HG03066 (cell line): ENCODE measurements around the gene VENTX.
"Not testable (repeated sequence)": the region's sequence is repeated elsewhere in the genome, so short reads cannot be mapped to it uniquely, and the experiment has no call there.

Experiments
- ATAC-seq: cut with Tn5 transposase; IDR thresholded peaks from one replicate; pipeline ENCODE4 v1.9.1; 2021; ENCODE audit warnings: low read depth; ENCODE audit not compliant: unreplicated experiment

The VENTX gene

DNA sequence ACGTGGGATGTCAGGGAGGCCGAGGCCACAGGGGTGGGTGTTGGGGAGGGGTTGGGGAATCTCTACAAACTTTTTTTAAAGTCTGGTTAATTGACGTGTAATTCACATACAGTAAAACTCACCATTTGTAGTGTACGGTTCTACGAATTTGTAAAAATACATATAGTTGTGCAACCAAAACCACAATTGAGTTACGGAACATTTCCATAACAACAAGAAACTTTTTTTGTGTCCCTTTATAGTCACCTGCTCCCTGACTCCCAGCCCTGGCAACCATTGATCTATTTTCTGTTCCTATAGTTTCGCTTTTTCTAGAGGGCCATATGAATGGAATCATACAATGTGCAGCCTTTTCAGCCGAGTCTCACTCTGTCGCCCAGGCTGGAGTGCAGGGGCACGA lies 2.9 kb upstream of the VENTX start:
- not testable (repeated sequence) for ATAC-seq

- ATAC-seq, result no peak
Measured at GRCh38 chr10:133235265-133235855, 2.3 kb upstream of the VENTX start.

DNA sequence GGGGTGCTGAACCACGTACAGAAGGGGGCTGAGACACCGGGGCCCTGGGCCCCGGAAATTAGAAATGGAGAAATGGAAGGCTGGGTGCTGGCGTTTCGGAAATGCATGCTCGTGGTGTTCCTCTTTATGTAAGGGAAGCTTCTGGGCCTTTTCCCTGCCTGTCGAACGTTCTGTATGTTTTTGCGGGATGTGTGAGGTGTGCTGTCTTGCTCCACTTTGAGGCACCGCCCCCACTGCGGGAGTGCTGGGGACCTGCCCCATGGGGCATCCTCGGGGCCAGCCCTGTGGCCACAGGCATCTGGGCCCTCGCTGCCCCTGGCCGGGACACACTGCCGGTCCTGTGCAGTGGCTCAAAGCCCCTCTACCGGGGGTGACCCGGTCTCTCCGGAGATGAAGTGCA lies 1.7 kb upstream of the VENTX start:
- no peak for ATAC-seq

- ATAC-seq, result no peak
Measured at GRCh38 chr10:133236401-133237240, 1.0 kb upstream of the VENTX start.

DNA sequence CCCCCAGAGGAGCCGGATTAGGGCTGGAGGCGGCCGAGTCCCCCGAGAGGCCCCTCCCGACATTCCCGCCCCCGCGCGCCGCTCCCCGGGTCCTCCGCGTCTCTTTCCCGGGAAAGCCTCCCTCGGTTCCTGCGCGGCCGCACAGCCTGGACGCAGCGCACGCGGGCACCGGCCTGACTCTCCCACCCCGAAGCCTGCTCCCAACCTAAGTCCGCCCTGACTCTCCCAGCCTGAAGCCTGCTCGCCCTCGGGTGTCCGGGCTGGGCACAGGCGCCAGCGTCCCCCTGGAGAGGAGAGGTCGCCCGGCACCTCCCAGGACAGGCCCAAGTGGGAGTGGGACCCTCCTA lies 441 bp upstream of the VENTX start:
- ATAC-seq, result no peak

DNA sequence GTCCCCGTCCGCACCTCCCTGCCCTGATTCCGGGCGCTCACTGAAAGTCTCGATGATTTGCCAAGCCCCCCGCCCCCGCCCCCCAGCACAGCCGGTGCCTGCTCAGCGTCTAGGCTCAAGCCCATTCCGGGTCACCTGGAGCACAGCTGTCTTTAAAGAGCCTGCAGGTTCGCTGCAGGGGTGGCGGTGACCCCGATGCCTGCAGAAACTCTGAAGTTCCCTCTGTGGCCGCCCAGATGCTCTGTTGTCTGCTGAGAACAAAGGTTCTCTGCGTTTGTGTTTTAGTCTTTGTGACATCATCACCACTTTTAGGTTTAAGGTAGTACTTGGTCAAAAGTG lies 780 bp downstream of the VENTX start:
- ATAC-seq, result no peak

- no peak for ATAC-seq
Measured at GRCh38 chr10:133239990-133240389, 2.3 kb downstream of the VENTX start.

DNA sequence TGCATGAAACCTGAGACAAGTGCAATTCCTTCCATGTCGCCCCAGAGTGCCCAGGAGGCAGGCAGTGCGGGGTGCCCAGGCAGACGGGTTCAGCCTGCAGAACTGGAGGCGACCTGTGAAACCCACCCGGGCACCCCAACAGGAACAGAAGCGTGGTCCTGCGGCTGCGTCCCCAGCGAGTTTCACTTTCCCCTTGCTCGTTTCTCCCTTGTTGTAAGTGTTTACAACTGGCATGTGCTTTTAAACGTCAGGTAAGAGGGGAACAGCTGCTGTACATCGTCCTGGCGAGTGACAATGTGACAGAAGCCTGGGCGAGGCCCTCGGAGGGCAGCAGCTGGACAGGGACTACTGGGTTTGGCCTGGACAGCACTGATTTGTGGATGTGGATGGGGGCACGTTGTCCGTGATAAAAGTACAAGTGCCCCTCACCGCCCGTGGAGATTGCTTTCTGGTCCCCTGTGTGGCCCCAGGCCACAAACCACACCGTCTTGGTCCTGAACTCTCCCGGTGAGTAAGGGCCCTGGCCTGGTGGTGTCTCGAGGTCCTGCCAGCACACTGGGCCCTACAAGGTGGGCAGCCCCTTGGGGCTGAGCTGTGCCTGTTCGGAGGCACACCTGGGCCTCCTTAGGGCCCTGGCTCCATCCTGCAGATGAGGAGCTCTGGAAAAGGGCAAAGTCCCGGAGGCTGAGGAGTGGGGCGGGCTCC lies 4.0 kb downstream of the VENTX start:
- ATAC-seq, result no peak

DNA sequence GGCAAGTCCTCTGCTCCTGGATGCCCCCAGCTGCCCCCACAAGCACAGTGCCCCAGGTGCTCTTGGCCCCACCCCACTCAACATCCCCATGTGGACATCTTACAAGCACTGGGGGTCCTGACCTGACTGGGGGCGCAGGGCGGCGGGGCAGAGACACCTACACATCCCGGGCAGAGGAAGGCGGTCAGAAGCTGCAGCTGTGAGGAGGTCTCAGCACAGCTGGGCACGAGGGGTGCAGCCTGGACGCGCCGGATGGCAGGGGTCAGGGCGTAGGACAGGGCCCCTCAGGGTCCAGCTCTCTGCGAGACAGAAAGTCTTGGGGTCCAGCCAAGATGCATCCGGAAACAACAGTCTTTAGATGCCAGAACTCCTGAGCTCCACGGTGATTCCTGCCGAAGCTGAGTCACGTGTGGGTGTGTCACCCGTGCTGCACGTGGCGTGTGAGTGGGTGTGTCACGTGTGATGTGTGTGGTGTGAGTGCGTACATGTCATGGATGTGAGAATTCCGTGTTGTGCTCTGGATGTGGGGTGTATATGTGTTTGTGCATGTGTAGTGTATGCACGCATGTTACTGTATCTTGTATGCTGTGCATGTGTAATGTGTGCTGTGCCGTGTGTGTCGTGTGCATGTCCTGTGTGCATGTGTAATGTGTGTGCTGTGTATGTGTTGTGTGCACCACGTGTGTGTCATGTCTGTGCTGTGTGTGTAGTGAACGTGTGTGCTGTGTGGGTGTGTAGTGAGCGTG lies 5.1 kb downstream of the VENTX start:
- ATAC-seq, result no peak

- ATAC-seq, result no peak
Measured at GRCh38 chr10:133243593-133243992, 5.9 kb downstream of the VENTX start.

- ATAC-seq, result no peak
Measured at GRCh38 chr10:133245439-133246235, 8.0 kb downstream of the VENTX start.

GRCh38 chr10:133246236-133246626 lies 8.6 kb downstream of the VENTX start:
- no peak for ATAC-seq

- no peak for ATAC-seq
Measured at GRCh38 chr10:133247681-133248333, 10.2 kb downstream of the VENTX start.

GRCh38 chr10:133248334-133248715 lies 10.7 kb downstream of the VENTX start:
- ATAC-seq, result no peak

DNA sequence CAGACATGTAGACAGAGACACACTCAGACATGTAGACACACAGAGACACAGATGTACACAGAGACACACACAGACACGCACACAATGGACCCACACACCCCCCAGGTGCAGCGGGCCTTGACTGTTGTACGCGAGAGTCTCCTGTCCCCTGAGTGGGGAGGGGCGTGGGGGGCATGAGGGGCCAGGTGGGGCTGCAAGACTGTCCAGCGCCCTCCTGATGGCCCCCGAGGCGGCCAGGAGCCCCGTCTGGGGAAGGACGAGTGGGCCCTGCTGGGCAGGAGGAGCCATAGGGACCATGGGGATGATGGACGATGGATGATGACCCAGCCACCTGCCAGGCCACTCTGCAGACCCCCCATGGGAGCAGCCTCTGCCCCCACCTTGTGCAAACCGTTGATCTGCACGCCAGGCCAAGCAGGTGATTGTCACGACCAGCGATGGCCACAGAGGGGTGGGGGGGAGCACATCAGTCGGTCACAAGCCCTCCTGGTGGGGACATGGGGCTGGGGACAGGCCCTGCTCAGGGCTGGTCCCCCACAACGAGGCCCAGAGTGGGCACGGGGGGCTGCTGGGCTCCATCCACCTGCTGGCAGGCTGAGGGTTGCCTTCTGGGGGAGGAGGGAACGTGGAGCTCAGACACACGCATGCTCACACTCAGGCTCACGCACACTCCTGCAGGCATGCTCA lies 11.6 kb downstream of the VENTX start:
- no peak for ATAC-seq

- ATAC-seq, result no peak
Measured at GRCh38 chr10:133249975-133250754, 12.5 kb downstream of the VENTX start.

DNA sequence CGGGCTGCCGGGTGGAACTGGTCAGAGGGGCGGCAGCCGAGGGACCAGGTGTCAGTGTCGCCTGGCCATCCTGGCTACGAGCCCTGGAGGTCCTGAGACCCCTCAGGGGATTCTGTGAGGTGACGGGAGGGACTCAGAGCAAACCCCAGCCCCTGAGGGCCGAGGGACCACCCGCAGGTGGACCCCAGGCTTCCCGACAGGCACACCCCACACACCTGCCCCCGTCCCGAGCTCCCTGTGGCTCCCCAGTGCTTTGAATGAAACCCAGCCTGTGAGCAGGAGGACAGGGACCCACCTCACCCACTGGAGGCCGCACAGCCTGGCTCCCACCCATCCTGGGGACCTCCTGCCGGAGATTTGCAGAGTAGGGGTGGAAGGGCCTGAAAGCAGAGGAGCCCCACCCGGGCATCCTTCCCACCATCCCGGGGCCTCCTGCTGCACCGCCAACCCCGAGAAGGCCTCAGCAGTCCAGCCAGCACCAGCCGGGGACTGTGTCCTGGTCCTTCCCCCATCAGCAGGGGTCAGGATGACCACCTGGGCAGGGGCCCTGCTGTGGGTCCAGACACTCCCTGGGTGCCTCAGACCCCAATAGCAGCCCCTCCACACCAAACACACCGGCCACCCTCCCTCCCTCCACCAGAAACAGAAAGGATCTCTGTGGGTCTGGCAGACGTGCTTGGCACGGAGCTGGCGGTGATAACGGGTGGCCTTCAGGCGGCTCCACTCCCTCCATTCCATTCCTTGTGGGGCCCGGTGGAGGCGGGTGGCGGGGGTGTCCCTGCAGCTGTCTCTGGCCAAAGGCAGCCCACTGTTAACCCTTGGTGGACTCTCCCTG lies 13.9 kb downstream of the VENTX start:
- no peak for ATAC-seq

- ATAC-seq, result no peak
Measured at GRCh38 chr10:133252223-133252552, 14.5 kb downstream of the VENTX start.
